CD4-positive, alpha-beta T cell treated with Interleukin-15 for 1 hour (primary cell): ENCODE measurements around the gene PNPLA6.
"Not testable (repeated sequence)": the region's sequence is repeated elsewhere in the genome, so short reads cannot be mapped to it uniquely, and the experiment has no call there.

Source experiments
- DNase-seq: peaks from one replicate; pipeline ENCODE4 v3.0.0-alpha.2; 2020

Gene PNPLA6

GRCh38 chr19:7556696-7557315 is 21.3 kb downstream of the PNPLA6 start:
- DNase-seq: no peak

DNA sequence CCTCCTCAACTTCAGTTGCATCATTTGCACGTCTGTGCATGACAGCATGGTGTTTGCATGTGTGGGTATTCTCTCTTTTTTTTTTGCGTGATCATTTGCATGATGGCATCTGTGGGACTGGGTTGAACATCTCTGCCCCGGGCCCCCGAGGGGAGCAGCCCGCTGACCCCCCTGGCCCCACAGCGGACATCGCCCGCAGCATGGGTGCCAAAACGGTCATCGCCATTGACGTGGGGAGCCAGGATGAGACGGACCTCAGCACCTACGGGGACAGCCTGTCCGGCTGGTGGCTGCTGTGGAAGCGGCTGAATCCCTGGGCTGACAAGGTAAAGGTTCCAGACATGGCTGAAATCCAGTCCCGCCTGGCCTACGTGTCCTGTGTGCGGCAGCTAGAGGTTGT is 23.1 kb downstream of the PNPLA6 start:
- DNase-seq: no peak

- no peak for DNase-seq
These were observed 23.6 kb downstream of the PNPLA6 start for GRCh38 chr19:7559102-7559501.

- no peak for DNase-seq
These were observed 24.7 kb downstream of the PNPLA6 start for GRCh38 chr19:7560255-7560654.

DNA sequence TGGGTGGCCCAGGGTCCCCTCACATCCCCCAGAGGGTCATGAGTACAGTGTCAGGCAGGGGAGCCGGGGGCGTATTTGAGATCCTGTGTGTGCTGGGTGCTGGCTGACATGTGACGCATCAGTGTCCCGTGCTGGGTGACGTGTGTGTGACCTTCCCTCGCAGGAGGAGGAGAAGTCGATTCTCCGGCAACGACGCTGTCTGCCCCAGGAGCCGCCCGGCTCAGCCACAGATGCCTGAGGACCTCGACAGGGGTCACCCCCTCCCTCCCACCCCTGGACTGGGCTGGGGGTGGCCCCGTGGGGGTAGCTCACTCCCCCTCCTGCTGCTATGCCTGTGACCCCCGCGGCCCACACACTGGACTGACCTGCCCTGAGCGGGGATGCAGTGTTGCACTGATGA is 25.8 kb downstream of the PNPLA6 start:
- no peak for DNase-seq

- no peak for DNase-seq
These were observed 27.3 kb downstream of the PNPLA6 start for GRCh38 chr19:7562646-7563393.

DNA sequence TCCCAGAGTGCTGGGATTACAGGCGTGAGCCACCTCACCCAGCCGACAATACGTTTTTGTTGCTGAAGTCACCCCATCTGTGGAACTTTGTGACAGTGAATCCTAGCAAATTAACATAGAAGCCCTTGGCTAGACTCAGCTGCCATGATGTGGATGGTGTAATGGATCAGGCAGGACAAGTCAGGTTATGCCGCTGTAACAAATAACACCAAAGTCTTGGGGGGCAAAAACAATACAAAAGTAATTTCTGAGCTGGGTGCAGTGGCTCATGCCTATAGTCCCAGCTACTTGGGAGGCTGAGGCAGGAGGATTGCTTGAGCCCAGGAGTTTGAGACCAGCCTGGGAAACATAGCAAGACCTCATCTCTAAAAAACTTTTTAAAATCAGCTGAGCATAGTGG is 29.3 kb downstream of the PNPLA6 start:
- no peak for DNase-seq

DNA sequence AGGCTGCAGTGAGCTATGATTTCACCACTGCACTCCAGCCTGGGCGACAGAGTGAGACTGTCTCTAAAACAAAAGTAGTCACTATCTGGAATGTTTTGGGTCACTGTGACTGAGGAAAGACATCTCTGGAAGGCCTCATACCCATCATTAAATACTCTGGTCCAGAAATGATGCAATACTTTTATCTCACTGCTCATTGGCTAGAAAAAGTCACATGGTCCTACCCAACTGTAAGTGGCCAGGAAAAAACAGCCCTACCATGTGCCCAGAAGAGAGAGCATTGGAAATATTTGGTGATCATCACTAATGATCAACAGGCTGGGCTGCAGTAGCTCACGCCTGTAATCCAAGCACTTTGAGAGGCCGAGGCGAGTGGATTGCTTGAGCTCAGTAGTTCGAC is 29.8 kb downstream of the PNPLA6 start:
- no peak for DNase-seq

GRCh38 chr19:7570761-7571160 is 35.2 kb downstream of the PNPLA6 start:
- DNase-seq: no peak

DNA sequence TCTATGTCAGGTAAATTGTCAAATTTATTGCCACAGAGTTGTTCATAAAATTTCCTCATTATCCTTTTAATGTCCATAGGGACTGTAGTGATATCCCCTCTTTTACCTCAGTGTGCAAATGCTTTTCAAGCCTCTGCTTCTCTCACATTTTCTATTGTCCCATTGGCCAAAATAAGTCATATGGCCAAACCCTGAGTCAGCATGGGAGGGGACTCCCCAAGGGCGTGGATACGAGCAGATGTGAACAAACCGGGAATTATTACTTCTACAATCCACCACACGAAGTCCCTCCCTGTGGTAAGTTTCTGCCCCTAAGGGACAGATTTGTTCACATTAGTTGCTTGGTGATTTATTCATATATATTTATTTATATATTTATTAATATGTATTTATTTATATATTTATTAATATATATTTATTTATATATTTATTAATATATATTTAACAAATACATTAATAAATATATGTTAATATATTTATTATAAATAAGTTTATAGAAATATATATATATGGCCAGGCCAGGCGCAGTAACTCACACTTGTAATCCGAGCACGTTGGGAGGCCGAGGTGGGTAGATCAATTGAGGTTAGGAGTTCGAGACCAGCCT is 40.0 kb downstream of the PNPLA6 start:
- peak; percentile 25 for DNase-seq

DNA sequence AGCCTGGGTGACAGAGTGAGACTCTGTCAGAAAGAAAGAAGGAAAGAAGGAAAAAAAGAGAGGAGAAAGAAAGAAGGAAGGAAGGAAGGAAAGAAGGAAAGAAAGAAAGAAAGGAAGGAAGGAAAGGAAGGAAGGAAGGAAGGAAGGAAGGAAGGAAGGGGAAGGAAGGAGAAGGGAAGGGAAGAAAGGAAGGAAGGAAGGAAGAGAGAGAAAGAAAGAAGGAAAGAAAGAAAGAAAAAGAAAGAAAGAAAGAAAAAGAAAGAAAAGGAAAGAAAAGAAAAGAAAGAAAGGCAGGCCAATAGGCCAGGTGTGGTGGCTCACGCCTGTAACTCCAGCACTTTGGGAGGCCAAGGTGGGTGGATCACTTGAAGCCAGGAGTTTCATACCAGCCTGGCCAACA is 41.9 kb downstream of the PNPLA6 start:
- not testable (repeated sequence) for DNase-seq

DNA sequence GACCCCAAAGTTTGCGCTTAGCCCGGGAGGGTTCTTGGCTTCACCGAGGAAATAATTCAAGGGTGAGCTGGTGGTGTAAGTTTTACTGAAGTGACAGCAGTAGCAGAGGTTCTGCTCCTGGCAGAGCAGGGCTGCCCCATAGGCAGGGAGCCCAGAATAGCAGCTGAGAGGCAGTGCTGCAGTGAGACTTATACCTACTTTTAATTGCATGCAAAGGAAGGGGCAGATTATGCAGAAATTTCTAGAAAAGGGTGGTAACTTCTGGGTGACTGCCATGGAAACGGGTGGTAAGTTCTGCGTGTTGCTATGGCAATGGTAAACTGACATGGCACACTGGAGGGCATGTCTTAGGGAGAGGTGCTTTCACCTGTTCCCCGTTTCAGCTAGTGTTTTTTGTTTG is 42.6 kb downstream of the PNPLA6 start:
- DNase-seq: no peak

GRCh38 chr19:7579182-7579581 is 43.7 kb downstream of the PNPLA6 start:
- no peak for DNase-seq

GRCh38 chr19:7582446-7582845 is 46.9 kb downstream of the PNPLA6 start:
- no peak for DNase-seq

GRCh38 chr19:7589822-7590221 is 54.3 kb downstream of the PNPLA6 start:
- no peak for DNase-seq

DNA sequence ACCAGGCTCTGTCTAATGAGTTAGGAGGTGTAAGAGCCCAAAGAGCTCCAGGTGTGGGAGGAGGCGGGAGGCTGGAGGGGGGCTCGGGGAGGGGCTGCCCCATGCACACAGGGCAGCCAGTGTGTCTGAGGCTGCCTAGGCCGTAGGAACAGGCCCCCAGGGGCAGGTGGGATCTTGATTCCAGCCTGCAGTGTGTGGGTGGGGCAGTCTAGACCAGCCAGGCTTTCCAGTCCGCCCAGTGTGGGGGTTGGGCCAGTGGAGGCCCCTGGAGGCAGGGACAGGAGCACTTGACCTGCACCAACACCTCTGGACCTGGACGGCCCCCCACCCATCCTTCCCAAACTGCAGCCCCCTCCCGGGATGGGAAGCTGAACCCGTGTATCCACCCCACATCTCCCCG is 54.7 kb downstream of the PNPLA6 start:
- DNase-seq: no peak

DNA sequence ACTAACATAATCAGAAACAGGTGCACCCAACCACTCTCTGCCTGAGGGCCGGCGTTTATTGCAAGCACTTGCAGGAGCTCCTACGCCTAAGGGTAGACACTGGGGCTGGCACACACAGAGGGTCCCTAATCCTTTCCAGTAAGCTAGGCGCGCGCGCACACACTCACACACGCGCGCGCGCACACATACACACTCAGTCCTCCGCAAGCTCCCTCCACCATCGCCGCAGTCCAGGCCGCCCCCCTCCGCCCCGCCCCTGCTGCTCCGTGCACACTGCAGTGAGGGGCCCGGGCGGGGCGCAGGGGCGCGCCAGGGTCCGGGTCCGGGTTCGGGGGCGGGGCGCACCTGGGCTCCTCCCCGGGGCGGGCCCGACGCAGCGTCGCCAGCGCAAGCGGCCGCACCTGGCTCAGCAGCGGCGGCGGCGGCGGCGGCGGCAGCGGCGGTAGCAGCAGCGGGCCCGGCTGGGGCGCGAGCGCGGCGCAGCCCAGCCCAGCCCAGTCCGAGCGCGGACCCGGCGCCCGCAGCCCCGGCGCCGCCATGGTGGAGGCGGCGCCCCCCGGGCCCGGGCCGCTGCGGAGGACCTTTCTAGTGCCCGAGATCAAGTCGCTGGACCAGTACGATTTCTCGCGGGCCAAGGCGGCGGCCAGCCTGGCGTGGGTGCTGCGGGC is 60.1 kb downstream of the PNPLA6 start, which contains the start of gene CAMSAP3:
Gene CAMSAP3 (plus strand): TSS at position 398 of the 668 bp plus-strand sequence. CDS start 140 bp downstream, at position 538.
- DNase-seq: peak; percentile 26

GRCh38 chr19:7596211-7596937 is 60.9 kb downstream of the PNPLA6 start:
- no peak for DNase-seq

DNA sequence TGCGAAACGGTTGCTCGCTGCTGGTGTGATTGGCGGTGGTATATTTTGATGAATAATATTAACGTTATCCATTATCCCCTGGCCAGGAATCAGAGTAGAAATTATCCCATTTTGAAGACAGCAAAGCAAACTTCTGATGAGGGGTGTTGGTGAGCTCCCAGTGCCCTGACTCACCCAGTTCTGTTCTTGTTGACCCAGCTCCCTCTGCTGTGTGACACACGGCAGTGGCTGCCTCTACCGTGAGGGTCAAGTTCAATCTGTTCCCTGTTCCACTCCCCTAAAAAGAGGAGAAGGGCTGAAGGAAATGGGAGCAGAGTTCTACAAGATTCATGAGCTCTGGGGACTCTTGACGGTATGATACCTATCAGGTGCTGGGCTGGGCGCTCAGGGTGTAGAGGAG is 62.2 kb downstream of the PNPLA6 start:
- no peak for DNase-seq

DNA sequence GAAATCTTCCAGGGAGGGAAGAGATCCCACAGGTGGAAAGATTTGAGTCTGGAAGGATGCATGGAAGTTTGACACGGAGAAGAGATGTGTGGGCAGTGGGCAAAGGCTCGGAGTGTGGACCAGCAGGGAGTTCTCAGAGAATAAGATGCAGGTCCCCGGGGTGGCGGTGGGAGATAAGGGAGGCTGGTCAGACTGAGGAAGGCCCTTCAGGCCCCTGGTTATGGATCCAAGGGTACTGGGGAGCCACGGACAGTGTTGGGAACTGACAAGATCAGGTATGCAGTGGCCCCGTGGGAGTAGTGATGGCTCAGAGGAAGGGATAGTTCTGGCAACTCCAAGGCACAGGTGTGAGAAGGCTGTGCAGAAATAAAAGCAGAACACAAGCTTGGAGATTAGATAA is 62.7 kb downstream of the PNPLA6 start:
- DNase-seq: no peak

DNA sequence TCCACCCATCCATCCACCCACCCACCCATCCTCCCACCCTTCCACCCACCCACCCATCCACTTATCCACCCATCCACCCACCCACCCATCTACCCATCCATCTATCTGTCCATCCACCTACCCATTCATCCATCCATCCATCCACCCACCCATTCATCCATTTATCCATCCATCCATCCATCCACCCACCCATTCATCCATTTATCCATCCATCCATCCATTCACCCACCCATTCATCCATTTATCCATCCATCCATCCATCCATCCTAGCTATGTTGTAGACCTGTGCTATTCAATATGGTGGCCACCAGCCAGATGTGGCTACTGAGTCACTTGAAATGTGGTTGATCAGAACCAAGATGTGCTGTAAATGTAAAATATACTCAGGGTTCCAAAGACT is 65.2 kb downstream of the PNPLA6 start:
- DNase-seq: no peak

GRCh38 chr19:7602240-7602934 is 66.9 kb downstream of the PNPLA6 start:
- no peak for DNase-seq
